SU-DHL-6 (cell line): ENCODE data around the gene PRDX1.

Source experiments
- CTCF ChIP-seq: fragments of 200-600 bp; sonication (generic); IDR thresholded peaks from one replicate; pipeline ENCODE4 v1.5.1; 2017; ENCODE audit warnings: antibody characterized with exemption, mild to moderate bottlenecking, low read length, moderate library complexity; ENCODE audit not compliant: insufficient read depth, poor library complexity, severe bottlenecking
- EZH2phosphoT487 ChIP-seq: fragments of 200-600 bp; sonication (generic), shearing (Covaris generic); conservative IDR thresholded peaks from 2 replicates; pipeline ENCODE4 v1.6.1; 2018; ENCODE audit warnings: mild to moderate bottlenecking, antibody characterized with exemption, low read length, moderate library complexity, mixed read lengths

DNA sequence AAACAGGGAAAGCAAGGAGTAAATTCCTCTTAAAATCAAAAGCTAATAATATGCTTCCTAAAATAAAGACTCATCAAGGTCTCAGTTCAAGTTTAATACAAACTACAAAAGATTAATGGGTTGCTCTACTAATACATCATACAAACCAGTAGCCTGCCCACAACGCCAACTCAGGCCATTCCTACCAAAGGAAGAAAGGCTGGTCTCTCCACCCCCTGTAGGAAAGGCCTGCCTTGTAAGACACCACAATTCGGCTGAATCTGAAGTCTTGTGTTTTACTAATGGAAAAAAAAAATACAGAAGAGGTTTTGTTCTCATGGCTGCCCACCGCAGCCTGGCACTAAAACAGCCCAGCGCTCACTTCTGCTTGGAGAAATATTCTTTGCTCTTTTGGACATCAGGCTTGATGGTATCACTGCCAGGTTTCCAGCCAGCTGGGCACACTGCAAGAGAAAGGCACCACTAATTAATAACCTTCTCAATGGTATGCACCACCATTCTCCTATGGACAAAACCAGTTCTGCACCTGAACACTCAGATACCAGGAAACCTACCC lies 10.6 kb downstream of the PRDX1 start:
- TF ChIP-seq CTCF (no peak), EZH2phosphoT487 (no peak)
